SK-N-SH (cell line): Measurements from ENCODE around the gene TIGD3. TPM values are rescaled to one million over a fixed set of nuclear protein-coding genes. Genes with fewer than 3 reads are reported as not detected.
A peak's percentile ranks its signal among the peaks of the same experiment; 100 is the strongest.

Experiments used
- CTCF ChIA-PET: fragments of 300-600, 350-600 bp; formaldehyde crosslinking; extraction: SDS; loops from one replicate; lab custom pipeline; 2021; lab: Yijun Ruan, JAX
- POLR2A ChIA-PET: fragments of 350-600 bp; sonication (Branson Sonifier 250); formaldehyde crosslinking; extraction: SDS; loops from one replicate; lab custom pipeline; 2020; ENCODE audit warnings: antibody characterized with exemption, inconsistent platforms; lab: Yijun Ruan, JAX
- DNase-seq: peaks from one replicate; pipeline ENCODE4 v3.0.0; 2012
- H2AFZ ChIP-seq: fragments of 200-600 bp; sonication (generic); 2 replicates; pipeline ENCODE4 v1.8.1; 2016; ENCODE audit warnings: antibody characterized with exemption, mild to moderate bottlenecking, low read depth
- H3F3A ChIP-seq: fragments of 200-600 bp; sonication (generic); replicated peaks from 2 replicates; pipeline ENCODE3; 2016; ENCODE audit warnings: antibody characterized with exemption, mild to moderate bottlenecking; ENCODE audit not compliant: insufficient read depth
- H3K27ac ChIP-seq, 2 experiments: fragments of 200-500 bp in 1 of 2; fragments of 200-600 bp in 1 of 2; sonication (Bioruptor generic) in 1 of 2; sonication (generic), shearing (Covaris generic) in 1 of 2; 2 replicates each; pipeline versions ENCODE4 v1.5.1 to v1.6.1; 2014 to 2016; ENCODE audit warnings: low read depth in 2 of 2, inconsistent platforms in 1 of 2, low read length in 1 of 2, mild to moderate bottlenecking in 1 of 2, mixed read lengths in 1 of 2
- H3K27me3 ChIP-seq: fragments of 200-600 bp; sonication (generic), shearing (Covaris generic); 2 replicates; pipeline ENCODE4 v1.6.1; 2016; ENCODE audit warnings: mixed run types; ENCODE audit not compliant: insufficient read depth
- H3K36me3 ChIP-seq, 2 experiments: fragments of 200-500 bp in 1 of 2; fragments of 200-600 bp in 1 of 2; sonication (Bioruptor generic) in 1 of 2; sonication (generic) in 1 of 2; replicated peaks in 1 of 2; 2 replicates each; pipeline versions ENCODE3 to v1.5.1; 2014 to 2016; ENCODE audit warnings: low read length in 1 of 2, mild to moderate bottlenecking in 1 of 2; ENCODE audit not compliant: insufficient read depth in 2 of 2, control insufficient read depth in 1 of 2
- H3K4me1 ChIP-seq, 2 experiments: fragments of 200-500 bp in 1 of 2; fragments of 200-600 bp in 1 of 2; sonication (Bioruptor generic) in 1 of 2; sonication (generic), shearing (Covaris generic) in 1 of 2; 2 replicates each; pipeline versions ENCODE4 v1.5.1 to v1.6.1; 2014 to 2016; ENCODE audit warnings: low read depth in 1 of 2, low read length in 1 of 2, mixed run types in 1 of 2; ENCODE audit not compliant: insufficient read depth in 2 of 2, control insufficient read depth in 1 of 2
- H3K4me2 ChIP-seq: fragments of 200-600 bp; sonication (generic), shearing (Covaris generic); 2 replicates; pipeline ENCODE4 v1.6.1; 2017; ENCODE audit warnings: mixed run types
- H3K4me3 ChIP-seq, 2 experiments: fragments of 200-500 bp in 1 of 2; fragments of 200-600 bp in 1 of 2; sonication (Bioruptor generic) in 1 of 2; sonication (generic), shearing (Covaris generic) in 1 of 2; 2 replicates each; pipeline versions ENCODE4 v1.5.1 to v1.8.1; 2014 to 2016; ENCODE audit warnings: low read depth in 2 of 2, inconsistent platforms in 1 of 2, low read length in 1 of 2, mild to moderate bottlenecking in 1 of 2, mixed read lengths in 1 of 2, moderate library complexity in 1 of 2
- H3K79me2 ChIP-seq: fragments of 200-600 bp; sonication (generic); 2 replicates; pipeline ENCODE4 v1.8.1; 2017; ENCODE audit warnings: mild to moderate bottlenecking; ENCODE audit not compliant: insufficient read depth
- H3K9ac ChIP-seq: fragments of 200-600 bp; sonication (generic); 2 replicates; pipeline ENCODE4 v1.6.1; 2017; ENCODE audit warnings: mixed run types
- H3K9me2 ChIP-seq: fragments of 200-600 bp; sonication (generic); 2 replicates; pipeline ENCODE4 v1.6.1; 2017; ENCODE audit warnings: mixed run types
- H3K9me3 ChIP-seq: fragments of 200-600 bp; sonication (generic); 2 replicates; pipeline ENCODE4 v1.6.1; 2017; ENCODE audit warnings: mixed run types, mild to moderate bottlenecking, moderate library complexity
- H4K20me1 ChIP-seq: fragments of 200-600 bp; sonication (generic); 2 replicates; pipeline ENCODE4 v1.6.1; 2017; ENCODE audit warnings: mild to moderate bottlenecking, mixed run types; ENCODE audit not compliant: insufficient read depth
- GATA2 ChIP-seq: sonication (generic); formaldehyde crosslinking; IDR thresholded peaks from 2 replicates; pipeline ENCODE4 v1.5.0; 2020; ENCODE audit warnings: mild to moderate bottlenecking, missing genetic modification reagents
- NRF1 ChIP-seq: IDR thresholded peaks from 2 replicates; pipeline ENCODE4 v1.6.1; 2012; ENCODE audit warnings: low read depth, mild to moderate bottlenecking, low read length
- POLR2AphosphoS5 ChIP-seq: IDR thresholded peaks from 2 replicates; pipeline ENCODE4 v1.6.1; 2012; ENCODE audit warnings: low read depth, low read length
- RCOR1 ChIP-seq: fragments of 150-350 bp; IDR thresholded peaks from 2 replicates; pipeline ENCODE4 v1.6.1; 2017; ENCODE audit warnings: antibody characterized with exemption, low read length
- REST ChIP-seq: IDR thresholded peaks from 2 replicates; pipeline ENCODE4 v1.6.1; 2012; ENCODE audit warnings: mild to moderate bottlenecking, low read depth, low read length, moderate library complexity
- RXRA ChIP-seq: IDR thresholded peaks from 2 replicates; pipeline ENCODE4 v1.4.0; 2012; ENCODE audit warnings: low read depth, mild to moderate bottlenecking, borderline replicate concordance
- WGBS: methylation state at CpG from one replicate; pipeline ENCODE4 v1.1.6; 2017; ENCODE audit warnings: low lambda C conversion rate; 5-methylcytosine and 5-hydroxymethylcytosine counted together
- polyA plus RNA-seq, 3 experiments: library from polyadenylated mRNA; depleted of rRNA; stranded (reverse); fragments of >200 nt; gene quantifications; 2 replicates each; pipeline ENCODE4 v1.2.3, GENCODE V29; 2012
- TF ChIP-seq, protein P1 (sequence below): fragments of 150-350 bp; IDR thresholded peaks from 2 replicates; pipeline ENCODE4 v1.6.1; 2017; ENCODE audit warnings: antibody characterized with exemption, low read length, low read depth, borderline replicate concordance
- TF ChIP-seq, protein P2 (sequence below): fragments of 150-350 bp; IDR thresholded peaks from 2 replicates; pipeline ENCODE4 v1.6.1; 2016; ENCODE audit warnings: mild to moderate bottlenecking, low read depth, low read length

Gene TIGD3
- polyA plus RNA-seq, 1 of the 3 experiments (the other 2 are of a cell fraction) = 0.41 TPM

DNA sequence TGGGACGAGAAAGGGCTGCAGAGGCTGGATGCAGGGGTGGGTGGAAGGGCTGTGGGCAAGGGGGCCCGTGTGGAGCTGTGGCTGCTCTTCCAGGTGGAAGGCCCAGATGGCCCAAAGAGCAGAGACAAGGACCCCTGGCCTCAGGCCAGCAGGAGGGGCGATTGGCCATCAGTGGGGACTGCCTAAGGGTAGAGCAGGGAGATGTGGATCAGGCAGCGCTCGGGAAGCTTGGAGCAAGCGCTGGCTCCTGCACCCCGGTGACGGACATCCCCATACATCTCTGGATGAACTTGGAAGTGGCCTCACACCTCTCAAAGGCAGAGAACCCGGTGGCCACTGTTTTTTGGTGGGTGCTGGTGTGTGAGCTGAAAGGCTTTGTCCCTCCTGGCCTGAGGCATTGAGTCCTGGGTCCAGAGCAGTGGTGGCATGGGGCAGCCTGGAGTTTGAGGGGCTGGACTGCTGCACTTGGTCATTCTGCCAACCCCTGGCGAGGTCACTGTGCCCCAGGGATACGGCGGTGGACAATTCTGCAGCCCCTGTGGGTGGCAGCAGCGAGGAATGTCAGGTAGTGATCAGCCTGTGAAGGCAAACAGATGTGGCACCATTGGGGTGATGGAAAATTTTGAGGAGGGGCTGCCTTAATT lies 37.8 kb downstream of the TIGD3 start:
- Histone ChIP-seq H3K4me1 (peaks cover 27 to 30% of the 10 kb centered on the region in 2 experiments; a peak in 2 of 4 replicates), H3F3A (no peaks in the 10 kb centered on the region), H3K27me3 (no peaks in the 10 kb centered on the region), H3K9me3 (no peaks in the 10 kb centered on the region), H3K27ac (peak overlapping the region in 1 of 2 experiments; percentile 1; a peak in 1 of 4 replicates), H3K36me3 (peaks cover 0 to 24% of the 10 kb centered on the region in 2 experiments), H3K4me3 (no peak overlapping the region), H3K9ac (no peak overlapping the region), H3K9me2 (no peaks in the 10 kb centered on the region), H4K20me1 (0 out of 2 replicates have a peak, but pooled peaks cover 3% of the 10 kb centered on the region), H2AFZ (no peak overlapping the region), H3K4me2 (no peak overlapping the region), H3K79me2 (peaks cover 58% of the 10 kb centered on the region)
- POLR2A ChIA-PET = interaction anchor here (1.8 kb wide), 1 partner anchor 26 kb away, joined by 5 read pairs; no protein-coding TSS in a partner anchor
- 82% methylated on average over 12 of the region's 13 CpGs for WGBS
- TF ChIP-seq GATA2 (CRISPR knock-in tag) = 0 out of 2 replicates have a peak, but pooled peaks have one; percentile 19
- TF ChIP-seq, protein P1, sequence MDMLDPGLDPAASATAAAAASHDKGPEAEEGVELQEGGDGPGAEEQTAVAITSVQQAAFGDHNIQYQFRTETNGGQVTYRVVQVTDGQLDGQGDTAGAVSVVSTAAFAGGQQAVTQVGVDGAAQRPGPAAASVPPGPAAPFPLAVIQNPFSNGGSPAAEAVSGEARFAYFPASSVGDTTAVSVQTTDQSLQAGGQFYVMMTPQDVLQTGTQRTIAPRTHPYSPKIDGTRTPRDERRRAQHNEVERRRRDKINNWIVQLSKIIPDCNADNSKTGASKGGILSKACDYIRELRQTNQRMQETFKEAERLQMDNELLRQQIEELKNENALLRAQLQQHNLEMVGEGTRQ = no peak
- peak; percentile 66 for DNase-seq
- CTCF ChIA-PET = interaction anchor here (0.7 to 6.6 kb wide), 3 partner anchors 10 to 24 kb away, joined by 3 to 47 read pairs (median 15); partner anchors contain the start of gene SLC25A45

GRCh38 chr11:65392899-65393298 lies 38.3 kb downstream of the TIGD3 start:
- TF ChIP-seq RCOR1 (no peak), POLR2AphosphoS5 (no peak), NRF1 (no peak), REST (no peak), RXRA (no peak)
- TF ChIP-seq, protein P2, sequence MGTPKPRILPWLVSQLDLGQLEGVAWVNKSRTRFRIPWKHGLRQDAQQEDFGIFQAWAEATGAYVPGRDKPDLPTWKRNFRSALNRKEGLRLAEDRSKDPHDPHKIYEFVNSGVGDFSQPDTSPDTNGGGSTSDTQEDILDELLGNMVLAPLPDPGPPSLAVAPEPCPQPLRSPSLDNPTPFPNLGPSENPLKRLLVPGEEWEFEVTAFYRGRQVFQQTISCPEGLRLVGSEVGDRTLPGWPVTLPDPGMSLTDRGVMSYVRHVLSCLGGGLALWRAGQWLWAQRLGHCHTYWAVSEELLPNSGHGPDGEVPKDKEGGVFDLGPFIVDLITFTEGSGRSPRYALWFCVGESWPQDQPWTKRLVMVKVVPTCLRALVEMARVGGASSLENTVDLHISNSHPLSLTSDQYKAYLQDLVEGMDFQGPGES = no peak
- WGBS = 90% methylated on average over 4 of the region's 5 CpGs
- H3K9ac ChIP-seq = no peak overlapping the region
- H3K4me1 ChIP-seq = peaks cover 24 to 30% of the 10 kb centered on the region in 2 experiments; a peak in 2 of 4 replicates
- POLR2A ChIA-PET = interaction anchor here (1.8 kb wide), 1 partner anchor 26 kb away, joined by 5 read pairs; no protein-coding TSS in a partner anchor
- peaks cover 53% of the 10 kb centered on the region for H3K79me2 ChIP-seq
- H3K9me2 ChIP-seq = no peaks in the 10 kb centered on the region
- no peak overlapping the region; a peak in 1 of 4 replicates for H3K27ac ChIP-seq
- no peak for DNase-seq
- H3K4me2 ChIP-seq = no peak overlapping the region
- no peaks in the 10 kb centered on the region for H3K9me3 ChIP-seq
- H3F3A ChIP-seq = no peaks in the 10 kb centered on the region
- peaks cover 0 to 24% of the 10 kb centered on the region in 2 experiments for H3K36me3 ChIP-seq
- no peak overlapping the region for H2AFZ ChIP-seq
- H3K27me3 ChIP-seq = no peaks in the 10 kb centered on the region
- no peak overlapping the region for H3K4me3 ChIP-seq
- CTCF ChIA-PET = interaction anchor here (0.7 to 2.3 kb wide), 2 partner anchors 11 to 23 kb away, joined by 3 to 15 read pairs; partner anchors contain the start of gene SLC25A45
- 0 out of 2 replicates have a peak, but pooled peaks cover 3% of the 10 kb centered on the region for H4K20me1 ChIP-seq
